ENCODE data around the gene HERC2. TPM values are rescaled to one million over a fixed set of nuclear protein-coding genes. Genes with fewer than 3 reads are reported as not detected.

The HERC2 gene
- total and polyA plus RNA-seq, 4 donors, result 14.6 to 45.4 (median 26.6) TPM

DNA sequence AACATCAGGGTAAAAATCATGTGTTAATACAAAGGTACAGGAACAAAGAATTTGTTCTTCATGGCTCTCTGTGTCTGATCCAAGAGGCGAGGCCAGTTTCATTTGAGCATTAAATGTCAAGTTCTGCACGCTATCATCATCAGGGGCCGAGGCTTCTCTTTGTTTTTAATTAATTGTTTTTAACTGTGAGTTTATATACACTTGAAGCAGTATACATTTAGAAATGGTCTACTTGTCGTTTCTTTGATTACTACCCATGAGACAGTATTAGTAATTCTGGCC is 201.7 kb downstream of the HERC2 start:
- no peak for DNase-seq (ENCODE audit: low spot score)
- no peak for TF ChIP-seq EGR1 (IDR thresholded peaks at IDR 0.05; ENCODE audit: low read depth in 2 of 2)
- TF ChIP-seq RXRA (IDR thresholded peaks at IDR 0.05), result no peak
- TF ChIP-seq YY1 (IDR thresholded peaks at IDR 0.05), result no peak
- TF ChIP-seq MAX (IDR thresholded peaks at IDR 0.05), result no peak
- TF ChIP-seq FOXA2 (IDR thresholded peaks at IDR 0.05), result no peak
- no peak for TF ChIP-seq FOXA1 (IDR thresholded peaks at IDR 0.05)
- TF ChIP-seq NR2F2 (IDR thresholded peaks at IDR 0.05), result no peak
- TF ChIP-seq CTCF (IDR thresholded peaks at IDR 0.05; ENCODE audit: low read depth, low read length, missing input control), result no peak
- no peak for TF ChIP-seq HNF4A (conservative IDR thresholded peaks at IDR 0.05)
- TF ChIP-seq ATF3 (IDR thresholded peaks at IDR 0.05), result no peak
- TF ChIP-seq JUND (IDR thresholded peaks at IDR 0.05), result no peak
- TF ChIP-seq TAF1 (conservative IDR thresholded peaks at IDR 0.05), result no peak
- TF ChIP-seq SP1 (IDR thresholded peaks at IDR 0.05), result no peak
- TF ChIP-seq, protein P1, sequence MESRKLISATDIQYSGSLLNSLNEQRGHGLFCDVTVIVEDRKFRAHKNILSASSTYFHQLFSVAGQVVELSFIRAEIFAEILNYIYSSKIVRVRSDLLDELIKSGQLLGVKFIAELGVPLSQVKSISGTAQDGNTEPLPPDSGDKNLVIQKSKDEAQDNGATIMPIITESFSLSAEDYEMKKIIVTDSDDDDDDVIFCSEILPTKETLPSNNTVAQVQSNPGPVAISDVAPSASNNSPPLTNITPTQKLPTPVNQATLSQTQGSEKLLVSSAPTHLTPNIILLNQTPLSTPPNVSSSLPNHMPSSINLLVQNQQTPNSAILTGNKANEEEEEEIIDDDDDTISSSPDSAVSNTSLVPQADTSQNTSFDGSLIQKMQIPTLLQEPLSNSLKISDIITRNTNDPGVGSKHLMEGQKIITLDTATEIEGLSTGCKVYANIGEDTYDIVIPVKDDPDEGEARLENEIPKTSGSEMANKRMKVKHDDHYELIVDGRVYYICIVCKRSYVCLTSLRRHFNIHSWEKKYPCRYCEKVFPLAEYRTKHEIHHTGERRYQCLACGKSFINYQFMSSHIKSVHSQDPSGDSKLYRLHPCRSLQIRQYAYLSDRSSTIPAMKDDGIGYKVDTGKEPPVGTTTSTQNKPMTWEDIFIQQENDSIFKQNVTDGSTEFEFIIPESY (IDR thresholded peaks at IDR 0.05), result no peak
- TF ChIP-seq, protein P2, sequence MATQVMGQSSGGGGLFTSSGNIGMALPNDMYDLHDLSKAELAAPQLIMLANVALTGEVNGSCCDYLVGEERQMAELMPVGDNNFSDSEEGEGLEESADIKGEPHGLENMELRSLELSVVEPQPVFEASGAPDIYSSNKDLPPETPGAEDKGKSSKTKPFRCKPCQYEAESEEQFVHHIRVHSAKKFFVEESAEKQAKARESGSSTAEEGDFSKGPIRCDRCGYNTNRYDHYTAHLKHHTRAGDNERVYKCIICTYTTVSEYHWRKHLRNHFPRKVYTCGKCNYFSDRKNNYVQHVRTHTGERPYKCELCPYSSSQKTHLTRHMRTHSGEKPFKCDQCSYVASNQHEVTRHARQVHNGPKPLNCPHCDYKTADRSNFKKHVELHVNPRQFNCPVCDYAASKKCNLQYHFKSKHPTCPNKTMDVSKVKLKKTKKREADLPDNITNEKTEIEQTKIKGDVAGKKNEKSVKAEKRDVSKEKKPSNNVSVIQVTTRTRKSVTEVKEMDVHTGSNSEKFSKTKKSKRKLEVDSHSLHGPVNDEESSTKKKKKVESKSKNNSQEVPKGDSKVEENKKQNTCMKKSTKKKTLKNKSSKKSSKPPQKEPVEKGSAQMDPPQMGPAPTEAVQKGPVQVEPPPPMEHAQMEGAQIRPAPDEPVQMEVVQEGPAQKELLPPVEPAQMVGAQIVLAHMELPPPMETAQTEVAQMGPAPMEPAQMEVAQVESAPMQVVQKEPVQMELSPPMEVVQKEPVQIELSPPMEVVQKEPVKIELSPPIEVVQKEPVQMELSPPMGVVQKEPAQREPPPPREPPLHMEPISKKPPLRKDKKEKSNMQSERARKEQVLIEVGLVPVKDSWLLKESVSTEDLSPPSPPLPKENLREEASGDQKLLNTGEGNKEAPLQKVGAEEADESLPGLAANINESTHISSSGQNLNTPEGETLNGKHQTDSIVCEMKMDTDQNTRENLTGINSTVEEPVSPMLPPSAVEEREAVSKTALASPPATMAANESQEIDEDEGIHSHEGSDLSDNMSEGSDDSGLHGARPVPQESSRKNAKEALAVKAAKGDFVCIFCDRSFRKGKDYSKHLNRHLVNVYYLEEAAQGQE (IDR thresholded peaks at IDR 0.05), result no peak
- TF ChIP-seq RAD21 (IDR thresholded peaks at IDR 0.05), result no peak
- H3K27ac ChIP-seq (ENCODE audit: low read depth in 1 of 2, low read length in 2 of 2), result no peak overlapping the region
- H3K9ac ChIP-seq (ENCODE audit: low read depth in 1 of 2, low read length in 2 of 2), result no peak overlapping the region
- H3K4me1 ChIP-seq (ENCODE audit: control insufficient read depth in 4 of 4, insufficient read depth in 4 of 4, low read length in 3 of 4), result no peaks in the 10 kb centered on the region
- H3K36me3 ChIP-seq (ENCODE audit: control insufficient read depth in 4 of 4, insufficient read depth in 3 of 4, low read depth in 1 of 4, low read length in 3 of 4), result peaks cover 9 to 50% (median 19%) of the 10 kb centered on the region in 4 donors
- no peaks in the 10 kb centered on the region for H3K9me3 ChIP-seq (ENCODE audit: control insufficient read depth in 4 of 4, low read length in 3 of 4)
- 96% methylated on average over 4 of the region's 4 CpGs for WGBS
- H3K27me3 ChIP-seq (ENCODE audit: control insufficient read depth in 4 of 4, insufficient read depth in 4 of 4, low read length in 3 of 4), result no peaks in the 10 kb centered on the region
- no peak overlapping the region for H3K4me3 ChIP-seq (ENCODE audit: low read depth in 1 of 3, low read length in 3 of 3)

- Histone ChIP-seq H3K36me3 (ENCODE audit: control insufficient read depth in 4 of 4, insufficient read depth in 3 of 4, low read depth in 1 of 4, low read length in 3 of 4) (peaks cover 11 to 61% (median 23%) of the 10 kb centered on the region in 4 donors), H3K27ac (ENCODE audit: low read depth in 1 of 2, low read length in 2 of 2) (no peak overlapping the region), H3K4me1 (ENCODE audit: control insufficient read depth in 4 of 4, insufficient read depth in 4 of 4, low read length in 3 of 4) (no peaks in the 10 kb centered on the region), H3K9ac (ENCODE audit: low read depth in 1 of 2, low read length in 2 of 2) (no peak overlapping the region), H3K27me3 (ENCODE audit: control insufficient read depth in 4 of 4, insufficient read depth in 4 of 4, low read length in 3 of 4) (no peaks in the 10 kb centered on the region), H3K4me3 (ENCODE audit: low read depth in 1 of 3, low read length in 3 of 3) (no peak overlapping the region), H3K9me3 (ENCODE audit: control insufficient read depth in 4 of 4, low read length in 3 of 4) (no peaks in the 10 kb centered on the region)
- no peak for DNase-seq (ENCODE audit: low spot score)
- 96% methylated on average over 10 of the region's 10 CpGs for WGBS
- no peak for TF ChIP-seq SP1 (IDR thresholded peaks at IDR 0.05)
- no peak for TF ChIP-seq EGR1 (IDR thresholded peaks at IDR 0.05; ENCODE audit: low read depth in 2 of 2)
- no peak for TF ChIP-seq HNF4A (conservative IDR thresholded peaks at IDR 0.05)
- TF ChIP-seq FOXA2 (IDR thresholded peaks at IDR 0.05), result no peak
- TF ChIP-seq HNF4G (IDR thresholded peaks at IDR 0.05), result no peak
- no peak for TF ChIP-seq RAD21 (IDR thresholded peaks at IDR 0.05)
- no peak for TF ChIP-seq NR2F2 (IDR thresholded peaks at IDR 0.05)
- no peak for TF ChIP-seq RXRA (IDR thresholded peaks at IDR 0.05)
- no peak for TF ChIP-seq GABPA (IDR thresholded peaks at IDR 0.05 in 1 of 2, conservative IDR thresholded peaks at IDR 0.05 in 1 of 2)
- no peak for TF ChIP-seq MAX (IDR thresholded peaks at IDR 0.05)
- no peak for TF ChIP-seq ATF3 (IDR thresholded peaks at IDR 0.05)
- TF ChIP-seq TAF1 (conservative IDR thresholded peaks at IDR 0.05), result no peak
- TF ChIP-seq YY1 (IDR thresholded peaks at IDR 0.05), result no peak
- no peak for TF ChIP-seq FOXA1 (IDR thresholded peaks at IDR 0.05)
- TF ChIP-seq, protein P1 (IDR thresholded peaks at IDR 0.05), result no peak
- TF ChIP-seq CTCF (IDR thresholded peaks at IDR 0.05; ENCODE audit: low read depth, low read length, missing input control), result no peak
Observed at GRCh38 chr15:28118531-28118930, 203.4 kb downstream of the HERC2 start.
